Hepatocyte (in vitro differentiated cells): Measurements from ENCODE around the gene FCRLB. TPM values are rescaled to one million over a fixed set of nuclear protein-coding genes. Genes with fewer than 3 reads are reported as not detected.
A peak's percentile ranks its signal among the peaks of the same experiment; 100 is the strongest.

Experiments
- DNase-seq: peaks from one replicate; pipeline ENCODE4 v3.0.0-alpha.2; 2016; ENCODE audit warnings: low spot score
- H2AFZ ChIP-seq: fragments of 200-600 bp; sonication (generic); 2 replicates; pipeline ENCODE4 v1.6.0; 2016; ENCODE audit warnings: antibody characterized with exemption, mild to moderate bottlenecking
- H3K27ac ChIP-seq: fragments of 200-600 bp; sonication (generic); 2 replicates; pipeline ENCODE4 v1.5.1; 2016; ENCODE audit warnings: mild to moderate bottlenecking
- H3K27me3 ChIP-seq: fragments of 200-600 bp; sonication (generic); 2 replicates; pipeline ENCODE4 v1.6.1; 2016
- H3K36me3 ChIP-seq: fragments of 200-600 bp; sonication (generic); replicated peaks from 2 replicates; pipeline ENCODE4 v1.5.1; 2016; ENCODE audit warnings: low read depth; ENCODE audit not compliant: insufficient read depth
- H3K4me1 ChIP-seq: fragments of 200-600 bp; sonication (generic); 2 replicates; pipeline ENCODE4 v1.5.1; 2016; ENCODE audit warnings: mild to moderate bottlenecking, moderate library complexity; ENCODE audit not compliant: insufficient read depth
- H3K4me2 ChIP-seq: fragments of 200-600 bp; sonication (generic); 2 replicates; pipeline ENCODE4 v1.6.0; 2016
- H3K4me3 ChIP-seq: fragments of 200-600 bp; sonication (generic); 2 replicates; pipeline ENCODE4 v1.5.1; 2016; ENCODE audit warnings: mild to moderate bottlenecking
- H3K79me2 ChIP-seq: fragments of 200-600 bp; sonication (generic); 2 replicates; pipeline ENCODE4 v1.6.0; 2017; ENCODE audit warnings: mild to moderate bottlenecking
- H3K9me2 ChIP-seq: fragments of 200-600 bp; sonication (generic); replicated peaks from 2 replicates; pipeline ENCODE4 v1.6.0; 2017; ENCODE audit warnings: mild to moderate bottlenecking; ENCODE audit not compliant: insufficient read depth
- H3K9me3 ChIP-seq: fragments of 200-600 bp; sonication (generic); 2 replicates; pipeline ENCODE4 v1.5.1; 2016; ENCODE audit warnings: low read depth, mild to moderate bottlenecking
- H4K20me1 ChIP-seq: fragments of 200-600 bp; sonication (generic); 2 replicates; pipeline ENCODE4 v1.6.0; 2016; ENCODE audit warnings: mild to moderate bottlenecking; ENCODE audit not compliant: insufficient read depth, poor library complexity, severe bottlenecking
- EZH2 ChIP-seq: fragments of 200-600 bp; sonication (generic); IDR thresholded peaks from 2 replicates; pipeline ENCODE4 v1.6.1; 2016; ENCODE audit warnings: antibody characterized with exemption, mild to moderate bottlenecking, borderline replicate concordance
- EZH2phosphoT487 ChIP-seq: fragments of 200-600 bp; sonication (generic); IDR thresholded peaks from one replicate; pipeline ENCODE4 v1.6.1; 2018; ENCODE audit warnings: antibody characterized with exemption, mild to moderate bottlenecking, low read depth, moderate library complexity; ENCODE audit not compliant: unreplicated experiment, severe bottlenecking
- WGBS: methylation state at CpG from one replicate; pipeline ENCODE4 v1.1.6; 2016; ENCODE audit warnings: low lambda C conversion rate; ENCODE audit errors: missing lambda C conversion rate; 5-methylcytosine and 5-hydroxymethylcytosine counted together
- polyA plus RNA-seq: library from polyadenylated mRNA; unstranded; fragments of >200 nt; fragmentation: Nextera tagmentation; extraction: Ambion mirVana; gene quantifications from 2 replicates; pipeline ENCODE4 v1.2.1, GENCODE V29; 2016
- total RNA-seq: library from RNA; depleted of rRNA; stranded (reverse); fragments of >200 nt; gene quantifications from 2 replicates; pipeline ENCODE4 v1.2.3, GENCODE V29; 2014
- TF ChIP-seq, protein P1 (sequence below): fragments of 200-600 bp; sonication (generic); IDR thresholded peaks from 2 replicates; pipeline ENCODE4 v1.5.1; 2016; ENCODE audit warnings: antibody characterized with exemption, mild to moderate bottlenecking; ENCODE audit not compliant: poor library complexity

The FCRLB gene
- total and polyA plus RNA-seq, 2 experiments from 2014 or later, result 0.23 to 1.5 TPM

DNA sequence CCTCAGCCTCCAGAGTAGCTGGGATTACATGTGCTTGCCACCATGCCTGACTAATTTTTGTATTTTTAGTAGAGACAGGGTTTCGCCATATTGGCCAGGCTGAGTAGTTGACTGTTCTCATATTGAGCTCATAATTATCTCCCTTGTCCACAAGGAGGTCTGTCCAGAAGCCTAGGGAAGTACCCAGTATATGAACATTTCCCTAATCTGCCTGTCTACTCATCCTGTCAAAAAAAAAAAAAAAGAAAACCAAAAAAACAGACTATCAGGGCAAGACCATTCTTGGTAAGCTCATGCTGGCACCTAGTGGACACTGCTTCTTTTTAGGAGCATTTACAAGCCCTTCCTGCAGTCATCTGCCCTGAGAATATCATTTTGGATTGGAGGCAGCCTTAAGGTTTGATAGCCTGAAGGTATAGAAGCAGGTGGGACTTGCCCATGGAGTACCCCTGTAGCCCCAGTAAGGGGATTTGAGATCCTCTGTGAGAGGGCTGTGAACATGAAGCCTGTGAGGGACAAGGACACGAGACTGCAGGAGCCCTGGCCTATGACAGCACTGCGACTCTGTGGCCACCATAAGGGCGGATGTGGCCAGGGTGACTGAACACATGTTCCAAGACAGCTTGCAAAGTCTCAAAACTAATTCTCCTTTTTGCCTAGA is 17.4 kb downstream of the FCRLB start:
- TF ChIP-seq, protein P1, sequence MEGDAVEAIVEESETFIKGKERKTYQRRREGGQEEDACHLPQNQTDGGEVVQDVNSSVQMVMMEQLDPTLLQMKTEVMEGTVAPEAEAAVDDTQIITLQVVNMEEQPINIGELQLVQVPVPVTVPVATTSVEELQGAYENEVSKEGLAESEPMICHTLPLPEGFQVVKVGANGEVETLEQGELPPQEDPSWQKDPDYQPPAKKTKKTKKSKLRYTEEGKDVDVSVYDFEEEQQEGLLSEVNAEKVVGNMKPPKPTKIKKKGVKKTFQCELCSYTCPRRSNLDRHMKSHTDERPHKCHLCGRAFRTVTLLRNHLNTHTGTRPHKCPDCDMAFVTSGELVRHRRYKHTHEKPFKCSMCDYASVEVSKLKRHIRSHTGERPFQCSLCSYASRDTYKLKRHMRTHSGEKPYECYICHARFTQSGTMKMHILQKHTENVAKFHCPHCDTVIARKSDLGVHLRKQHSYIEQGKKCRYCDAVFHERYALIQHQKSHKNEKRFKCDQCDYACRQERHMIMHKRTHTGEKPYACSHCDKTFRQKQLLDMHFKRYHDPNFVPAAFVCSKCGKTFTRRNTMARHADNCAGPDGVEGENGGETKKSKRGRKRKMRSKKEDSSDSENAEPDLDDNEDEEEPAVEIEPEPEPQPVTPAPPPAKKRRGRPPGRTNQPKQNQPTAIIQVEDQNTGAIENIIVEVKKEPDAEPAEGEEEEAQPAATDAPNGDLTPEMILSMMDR, result peak; percentile 43
- no peak for TF ChIP-seq EZH2phosphoT487
- Histone ChIP-seq H3K4me1 (no peaks in the 10 kb centered on the region), H2AFZ (no peak overlapping the region), H3K4me2 (no peak overlapping the region), H3K9me2 (no peaks in the 10 kb centered on the region), H3K79me2 (no peaks in the 10 kb centered on the region), H3K27ac (no peak overlapping the region), H3K27me3 (no peaks in the 10 kb centered on the region), H4K20me1 (no peaks in the 10 kb centered on the region), H3K36me3 (no peaks in the 10 kb centered on the region), H3K9me3 (no peaks in the 10 kb centered on the region), H3K4me3 (no peak overlapping the region)
- DNase-seq, result peak; percentile 50
- 96% methylated on average over 4 of the region's 4 CpGs for WGBS

DNA sequence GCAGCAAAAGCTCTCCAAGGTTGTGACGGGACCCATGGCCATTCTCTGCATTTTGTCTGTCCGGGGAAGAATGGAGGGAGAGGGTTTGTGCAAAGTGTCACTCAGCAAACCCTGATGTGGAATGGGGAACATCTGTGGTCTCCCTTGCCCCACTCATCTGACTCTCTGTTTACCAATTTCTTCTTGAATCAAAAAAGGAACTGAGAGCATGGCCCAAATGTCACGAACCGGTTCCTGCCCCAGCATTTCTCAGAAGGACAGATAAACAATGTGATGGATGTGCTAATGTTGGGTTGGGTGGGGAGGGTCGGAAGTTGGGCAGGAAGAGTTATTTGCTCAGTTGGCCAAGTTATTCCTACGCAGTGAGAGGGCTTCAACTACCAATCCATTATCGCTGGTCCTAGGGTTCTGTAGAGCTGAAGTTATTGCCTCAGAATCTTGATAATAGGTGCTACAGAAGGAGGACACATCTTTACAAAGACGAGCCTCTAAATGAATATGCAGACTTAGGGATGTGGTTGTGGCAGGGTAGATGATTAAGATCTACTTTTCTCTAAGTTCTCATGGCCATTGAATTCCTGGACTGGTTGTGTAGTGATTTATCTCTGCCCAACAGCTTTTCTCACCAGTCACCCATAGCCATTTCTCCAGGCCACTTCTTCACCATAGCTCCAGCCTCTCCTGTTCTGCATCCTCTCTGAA is 18.7 kb downstream of the FCRLB start:
- Histone ChIP-seq H3K4me1 (no peaks in the 10 kb centered on the region), H3K79me2 (no peaks in the 10 kb centered on the region), H3K27me3 (no peaks in the 10 kb centered on the region), H3K27ac (no peak overlapping the region), H2AFZ (no peak overlapping the region), H4K20me1 (no peaks in the 10 kb centered on the region), H3K9me3 (no peaks in the 10 kb centered on the region), H3K36me3 (no peaks in the 10 kb centered on the region), H3K9me2 (no peaks in the 10 kb centered on the region), H3K4me3 (no peak overlapping the region), H3K4me2 (no peak overlapping the region)
- no peak for DNase-seq
- no peak for TF ChIP-seq EZH2phosphoT487
- TF ChIP-seq, protein P1, result no peak
- no peak for TF ChIP-seq EZH2
- 80% methylated on average over 8 of the region's 8 CpGs for WGBS

DNA sequence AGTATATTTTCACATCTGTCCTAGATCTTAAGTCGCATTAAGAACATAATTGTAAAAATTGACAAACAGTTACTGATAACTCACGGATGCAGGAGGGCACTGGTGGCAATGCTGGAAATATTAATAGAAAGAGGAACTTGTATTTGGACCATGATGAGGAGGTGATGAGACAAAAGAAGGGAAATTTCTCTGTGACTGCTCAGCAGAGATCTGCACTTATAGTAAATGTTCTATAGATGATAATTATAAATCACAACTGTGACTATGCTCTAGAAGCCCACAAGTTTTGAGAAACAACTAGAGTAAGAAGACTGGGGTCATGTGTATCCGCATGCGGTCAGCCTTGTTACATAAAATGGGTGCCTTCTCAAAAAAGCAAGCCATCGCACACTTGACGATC is 19.6 kb downstream of the FCRLB start:
- Histone ChIP-seq H4K20me1 (no peaks in the 10 kb centered on the region), H3K4me1 (no peaks in the 10 kb centered on the region), H3K4me2 (no peak overlapping the region), H3K27ac (no peak overlapping the region), H3K9me3 (no peaks in the 10 kb centered on the region), H3K4me3 (no peak overlapping the region), H3K27me3 (no peaks in the 10 kb centered on the region), H3K36me3 (no peaks in the 10 kb centered on the region), H3K79me2 (no peaks in the 10 kb centered on the region), H3K9me2 (no peaks in the 10 kb centered on the region), H2AFZ (no peak overlapping the region)
- 90% methylated on average over 6 of the region's 6 CpGs for WGBS
- DNase-seq, result no peak
- TF ChIP-seq, protein P1, result no peak
- TF ChIP-seq EZH2phosphoT487 (no peak), EZH2 (no peak)
